Measurements from ENCODE around the gene GABBR2. TPM values are rescaled to one million over a fixed set of nuclear protein-coding genes. Genes with fewer than 3 reads are reported as not detected.

Gene GABBR2
- total RNA-seq, 2 experiments from 2014 or later, result not detected

DNA sequence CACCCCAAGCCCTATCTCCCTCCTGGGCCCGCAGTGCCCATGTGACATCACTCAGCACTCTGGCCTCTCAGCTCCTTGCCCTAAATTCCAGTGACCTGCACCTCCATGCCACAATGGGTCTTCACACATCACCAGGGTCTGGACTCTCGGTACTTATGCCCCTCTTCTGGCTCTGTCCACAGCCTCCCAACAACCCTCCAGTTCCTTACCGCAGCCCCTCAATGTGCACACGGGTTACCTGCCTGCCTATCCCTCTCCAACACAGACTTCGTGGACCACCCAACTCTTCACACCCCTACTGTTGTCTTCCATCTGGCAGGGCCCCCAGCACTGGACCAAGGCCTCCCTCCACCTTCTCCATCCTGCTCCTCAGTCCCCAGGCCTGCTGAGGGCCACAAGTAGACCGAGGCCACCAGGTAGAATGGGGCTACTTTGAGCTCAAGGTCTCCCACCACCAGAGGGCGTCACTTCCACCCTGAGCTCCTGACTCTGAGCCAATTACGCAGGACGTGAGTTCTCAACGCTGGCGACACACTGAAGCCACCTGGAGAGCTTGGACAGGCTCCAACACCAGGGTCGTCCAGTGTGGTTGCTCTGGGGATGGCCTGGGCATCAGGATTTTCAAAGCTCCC lies 172.1 kb downstream of the GABBR2 start:
- intact Hi-C loops (cut with DNase I, micrococcal nuclease), result no loop called here
- CTCF ChIA-PET, result no interaction called here

GRCh38 chr9:98533866-98534265 lies 174.9 kb downstream of the GABBR2 start:
- Histone ChIP-seq H3K27ac (ENCODE audit: low read depth in 1 of 2, low read length in 2 of 2) (no peak overlapping the region), H3K4me1 (ENCODE audit: insufficient read depth, low read length) (no peaks in the 10 kb centered on the region), H3K36me3 (ENCODE audit: insufficient read depth, low read length) (no peaks in the 10 kb centered on the region), H3K9me3 (ENCODE audit: control insufficient read depth in 1 of 2, insufficient read depth in 1 of 2, low read length in 2 of 2) (peaks cover 0 to 7% of the 10 kb centered on the region in 2 experiments), H3K27me3 (ENCODE audit: control insufficient read depth in 1 of 2, insufficient read depth in 2 of 2, low read length in 2 of 2) (peaks cover 0 to 4% of the 10 kb centered on the region in 2 experiments), H3K4me3 (ENCODE audit: low read length) (no peak overlapping the region)
- no peaks in the 10 kb centered on the region for H3K4me1 Mint-ChIP-seq (ENCODE audit: low read depth)
- intact Hi-C loops (cut with DNase I, micrococcal nuclease), result no loop called here
- H3K36me3 Mint-ChIP-seq (ENCODE audit: low read depth), result no peaks in the 10 kb centered on the region
- H3K9me3 Mint-ChIP-seq, result no peaks in the 10 kb centered on the region
- ATAC-seq (ENCODE audit: poor library complexity) (no peak), DNase-seq (no peak)
- H3K27ac Mint-ChIP-seq, result no peak overlapping the region
- ChIA-PET CTCF (no interaction called here), POLR2A (no interaction called here)
- TF ChIP-seq, protein P1, sequence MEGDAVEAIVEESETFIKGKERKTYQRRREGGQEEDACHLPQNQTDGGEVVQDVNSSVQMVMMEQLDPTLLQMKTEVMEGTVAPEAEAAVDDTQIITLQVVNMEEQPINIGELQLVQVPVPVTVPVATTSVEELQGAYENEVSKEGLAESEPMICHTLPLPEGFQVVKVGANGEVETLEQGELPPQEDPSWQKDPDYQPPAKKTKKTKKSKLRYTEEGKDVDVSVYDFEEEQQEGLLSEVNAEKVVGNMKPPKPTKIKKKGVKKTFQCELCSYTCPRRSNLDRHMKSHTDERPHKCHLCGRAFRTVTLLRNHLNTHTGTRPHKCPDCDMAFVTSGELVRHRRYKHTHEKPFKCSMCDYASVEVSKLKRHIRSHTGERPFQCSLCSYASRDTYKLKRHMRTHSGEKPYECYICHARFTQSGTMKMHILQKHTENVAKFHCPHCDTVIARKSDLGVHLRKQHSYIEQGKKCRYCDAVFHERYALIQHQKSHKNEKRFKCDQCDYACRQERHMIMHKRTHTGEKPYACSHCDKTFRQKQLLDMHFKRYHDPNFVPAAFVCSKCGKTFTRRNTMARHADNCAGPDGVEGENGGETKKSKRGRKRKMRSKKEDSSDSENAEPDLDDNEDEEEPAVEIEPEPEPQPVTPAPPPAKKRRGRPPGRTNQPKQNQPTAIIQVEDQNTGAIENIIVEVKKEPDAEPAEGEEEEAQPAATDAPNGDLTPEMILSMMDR (IDR thresholded peaks at IDR 0.05), result no peak
- H3K4me3 Mint-ChIP-seq, result no peak overlapping the region
- H3K27me3 Mint-ChIP-seq, result peaks cover 13% of the 10 kb centered on the region

More for the DNA sequence above, 172.1 kb downstream of the GABBR2 start:
- Mint-ChIP-seq H3K9me3 (no peaks in the 10 kb centered on the region), H3K4me3 (no peak overlapping the region), H3K27me3 (peaks cover 5% of the 10 kb centered on the region), H3K36me3 (ENCODE audit: low read depth) (no peaks in the 10 kb centered on the region), H3K27ac (no peak overlapping the region), H3K4me1 (ENCODE audit: low read depth) (no peaks in the 10 kb centered on the region)
- TF ChIP-seq, protein P1 (IDR thresholded peaks at IDR 0.05), result no peak
- Histone ChIP-seq H3K36me3 (ENCODE audit: insufficient read depth, low read length) (no peaks in the 10 kb centered on the region), H3K9me3 (ENCODE audit: control insufficient read depth in 1 of 2, insufficient read depth in 1 of 2, low read length in 2 of 2) (peaks cover 0 to 7% of the 10 kb centered on the region in 2 experiments), H3K4me3 (ENCODE audit: low read length) (no peak overlapping the region), H3K27me3 (ENCODE audit: control insufficient read depth in 1 of 2, insufficient read depth in 2 of 2, low read length in 2 of 2) (peaks cover 0 to 5% of the 10 kb centered on the region in 2 experiments), H3K27ac (ENCODE audit: low read depth in 1 of 2, low read length in 2 of 2) (no peak overlapping the region), H3K4me1 (ENCODE audit: insufficient read depth, low read length) (no peaks in the 10 kb centered on the region)
- POLR2A ChIA-PET, result no interaction called here
- DNase-seq, result peak in 2 of 14 experiments; percentile 21
- ATAC-seq (ENCODE audit: poor library complexity), result no peak

GRCh38 chr9:98533132-98533531 lies 175.6 kb downstream of the GABBR2 start:
- DNase-seq (no peak), ATAC-seq (ENCODE audit: poor library complexity) (no peak)
- Histone ChIP-seq H3K27ac (ENCODE audit: low read depth in 1 of 2, low read length in 2 of 2) (no peak overlapping the region), H3K9me3 (ENCODE audit: control insufficient read depth in 1 of 2, insufficient read depth in 1 of 2, low read length in 2 of 2) (peaks cover 0 to 7% of the 10 kb centered on the region in 2 experiments), H3K36me3 (ENCODE audit: insufficient read depth, low read length) (no peaks in the 10 kb centered on the region), H3K4me3 (ENCODE audit: low read length) (no peak overlapping the region), H3K4me1 (ENCODE audit: insufficient read depth, low read length) (no peaks in the 10 kb centered on the region), H3K27me3 (ENCODE audit: control insufficient read depth in 1 of 2, insufficient read depth in 2 of 2, low read length in 2 of 2) (no peaks in the 10 kb centered on the region)
- Mint-ChIP-seq H3K4me1 (ENCODE audit: low read depth) (no peaks in the 10 kb centered on the region), H3K4me3 (no peak overlapping the region), H3K36me3 (ENCODE audit: low read depth) (no peaks in the 10 kb centered on the region), H3K27ac (no peak overlapping the region), H3K27me3 (peaks cover 19% of the 10 kb centered on the region), H3K9me3 (no peaks in the 10 kb centered on the region)
- ChIA-PET POLR2A (no interaction called here), CTCF (no interaction called here)
- TF ChIP-seq, protein P1 (IDR thresholded peaks at IDR 0.05), result no peak
- intact Hi-C loops (cut with DNase I, micrococcal nuclease), result no loop called here

Data from CD4-positive, alpha-beta T cell (primary cell).